HepG2 (cell line): ENCODE data around the gene COL18A1. TPM values are rescaled to one million over a fixed set of nuclear protein-coding genes. Genes with fewer than 3 reads are reported as not detected.

Experiments used
- ATRX ChIP-seq: sonication (generic); formaldehyde crosslinking; IDR thresholded peaks from 2 replicates; pipeline ENCODE4 v1.4.0; 2020; ENCODE audit warnings: missing genetic modification reagents, borderline replicate concordance
- FOXM1 ChIP-seq: sonication (generic); formaldehyde crosslinking; IDR thresholded peaks from 2 replicates; pipeline ENCODE4 v1.5.0; 2020; ENCODE audit warnings: missing genetic modification reagents
- MED1 ChIP-seq: sonication (generic); formaldehyde crosslinking; IDR thresholded peaks from 2 replicates; pipeline ENCODE4 v1.4.0; 2020; ENCODE audit warnings: missing genetic modification reagents
- MTERF4 ChIP-seq: sonication (generic); formaldehyde crosslinking; IDR thresholded peaks from 2 replicates; pipeline ENCODE4 v1.8.0; 2023; ENCODE audit warnings: mild to moderate bottlenecking, missing genetic modification reagents
- TOE1 ChIP-seq: sonication (generic); formaldehyde crosslinking; IDR thresholded peaks from 2 replicates; pipeline ENCODE4 v1.4.0; 2020; ENCODE audit warnings: mild to moderate bottlenecking, missing genetic modification reagents
- ZBTB4 ChIP-seq: sonication (generic); formaldehyde crosslinking; IDR thresholded peaks from 2 replicates; pipeline ENCODE4 v1.4.0; 2020; ENCODE audit warnings: missing genetic modification reagents, mild to moderate bottlenecking, borderline replicate concordance
- ZFP1 ChIP-seq: IDR thresholded peaks from 2 replicates; pipeline ENCODE4 v1.6.1; 2016
- ZFY ChIP-seq: sonication (generic); formaldehyde crosslinking; IDR thresholded peaks from 2 replicates; pipeline ENCODE4 v1.4.0; 2020; ENCODE audit warnings: missing genetic modification reagents
- ZIK1 ChIP-seq: sonication (generic); formaldehyde crosslinking; IDR thresholded peaks from 2 replicates; pipeline ENCODE4 v1.5.0; 2020; ENCODE audit warnings: mild to moderate bottlenecking, low read depth, missing genetic modification reagents, borderline replicate concordance
- ZNF234 ChIP-seq: sonication (generic); formaldehyde crosslinking; conservative IDR thresholded peaks from 2 replicates; pipeline ENCODE4 v1.5.1; 2020; ENCODE audit warnings: mild to moderate bottlenecking, missing genetic modification reagents
- ZNF350 ChIP-seq: sonication (generic); formaldehyde crosslinking; IDR thresholded peaks from 2 replicates; pipeline ENCODE4 v1.4.0; 2020; ENCODE audit warnings: mild to moderate bottlenecking, low read depth, missing genetic modification reagents, borderline replicate concordance
- ZNF354B ChIP-seq: sonication (generic); formaldehyde crosslinking; IDR thresholded peaks from 2 replicates; pipeline ENCODE4 v1.8.0; 2022; ENCODE audit warnings: mild to moderate bottlenecking, missing genetic modification reagents
- ZNF580 ChIP-seq: IDR thresholded peaks from 2 replicates; pipeline ENCODE4 v1.6.1; 2016; ENCODE audit warnings: low read depth, borderline replicate concordance
- ZNF746 ChIP-seq: sonication (generic); formaldehyde crosslinking; IDR thresholded peaks from 2 replicates; pipeline ENCODE4 v1.8.0; 2022; ENCODE audit warnings: mild to moderate bottlenecking, missing genetic modification reagents
- ZSCAN21 ChIP-seq: sonication (generic); formaldehyde crosslinking; IDR thresholded peaks from 2 replicates; pipeline ENCODE4 v1.8.0; 2022; ENCODE audit warnings: mild to moderate bottlenecking, missing genetic modification reagents, moderate library complexity, borderline replicate concordance
- polyA plus RNA-seq, 8 experiments: library from polyadenylated mRNA; depleted of rRNA in 3 of 8; stranded (reverse) in 7 of 8; unstranded in 1 of 8; fragments of >200 nt; fragmentation: Illumina TruSeq in 4 of 8; extraction: Trizol in 4 of 8; gene quantifications; 2 replicates each; pipeline versions ENCODE4 v1.2.1 to v1.2.3, GENCODE V29; 2011 to 2016; ENCODE audit warnings: low read depth in 4 of 8, missing spikeins in 1 of 8, mixed read lengths in 1 of 8; ENCODE audit not compliant: insufficient read depth in 1 of 8
- total RNA-seq, 5 experiments: library from RNA; depleted of rRNA; stranded (reverse); fragments of >200 nt; fragmentation: Illumina TruSeq; extraction: Trizol; gene quantifications; 2 replicates each; pipeline ENCODE4 v1.2.3, GENCODE V29; 2016; ENCODE audit warnings: low read depth in 1 of 5
- TF ChIP-seq, protein P1 (sequence below): sonication (generic); formaldehyde crosslinking; IDR thresholded peaks from 2 replicates; pipeline ENCODE4 v1.4.0; 2020; ENCODE audit warnings: missing genetic modification reagents
- TF ChIP-seq, protein P2 (sequence below): sonication (generic); formaldehyde crosslinking; IDR thresholded peaks from 2 replicates; pipeline ENCODE4 v1.4.0; 2020; ENCODE audit warnings: missing genetic modification reagents, mild to moderate bottlenecking, borderline replicate concordance

Gene COL18A1
- total and polyA plus RNA-seq, 2 of the 13 experiments (the other 11 are each of a cell fraction or from before 2014, with no cell fraction given) = 79.0 to 102 TPM

GRCh38 chr21:45541221-45542039 is 136.5 kb downstream of the COL18A1 start (continued):
- TF ChIP-seq ZSCAN21 (CRISPR knock-in tag) (no peak), ZFP1 (CRISPR knock-in tag) (no peak), ZNF234 (CRISPR knock-in tag) (no peak), TOE1 (no peak), ZNF746 (no peak), MTERF4 (CRISPR knock-in tag) (peak; percentile 77; the same call in 1 of the 2 replicates), MED1 (CRISPR knock-in tag) (no peak; the same call in 1 of the 2 replicates), FOXM1 (CRISPR knock-in tag) (no peak), ZNF354B (CRISPR knock-in tag) (no peak), ZNF350 (CRISPR knock-in tag) (no peak), ATRX (no peak), ZBTB4 (CRISPR knock-in tag) (no peak), ZFY (CRISPR knock-in tag) (peak; percentile 62; the same call in 1 of the 2 replicates), ZNF580 (CRISPR knock-in tag) (no peak), ZIK1 (CRISPR knock-in tag) (no peak)
- TF ChIP-seq, protein P1, sequence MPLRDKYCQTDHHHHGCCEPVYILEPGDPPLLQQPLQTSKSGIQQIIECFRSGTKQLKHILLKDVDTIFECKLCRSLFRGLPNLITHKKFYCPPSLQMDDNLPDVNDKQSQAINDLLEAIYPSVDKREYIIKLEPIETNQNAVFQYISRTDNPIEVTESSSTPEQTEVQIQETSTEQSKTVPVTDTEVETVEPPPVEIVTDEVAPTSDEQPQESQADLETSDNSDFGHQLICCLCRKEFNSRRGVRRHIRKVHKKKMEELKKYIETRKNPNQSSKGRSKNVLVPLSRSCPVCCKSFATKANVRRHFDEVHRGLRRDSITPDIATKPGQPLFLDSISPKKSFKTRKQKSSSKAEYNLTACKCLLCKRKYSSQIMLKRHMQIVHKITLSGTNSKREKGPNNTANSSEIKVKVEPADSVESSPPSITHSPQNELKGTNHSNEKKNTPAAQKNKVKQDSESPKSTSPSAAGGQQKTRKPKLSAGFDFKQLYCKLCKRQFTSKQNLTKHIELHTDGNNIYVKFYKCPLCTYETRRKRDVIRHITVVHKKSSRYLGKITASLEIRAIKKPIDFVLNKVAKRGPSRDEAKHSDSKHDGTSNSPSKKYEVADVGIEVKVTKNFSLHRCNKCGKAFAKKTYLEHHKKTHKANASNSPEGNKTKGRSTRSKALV (CRISPR knock-in tag) = no peak
- TF ChIP-seq, protein P2, sequence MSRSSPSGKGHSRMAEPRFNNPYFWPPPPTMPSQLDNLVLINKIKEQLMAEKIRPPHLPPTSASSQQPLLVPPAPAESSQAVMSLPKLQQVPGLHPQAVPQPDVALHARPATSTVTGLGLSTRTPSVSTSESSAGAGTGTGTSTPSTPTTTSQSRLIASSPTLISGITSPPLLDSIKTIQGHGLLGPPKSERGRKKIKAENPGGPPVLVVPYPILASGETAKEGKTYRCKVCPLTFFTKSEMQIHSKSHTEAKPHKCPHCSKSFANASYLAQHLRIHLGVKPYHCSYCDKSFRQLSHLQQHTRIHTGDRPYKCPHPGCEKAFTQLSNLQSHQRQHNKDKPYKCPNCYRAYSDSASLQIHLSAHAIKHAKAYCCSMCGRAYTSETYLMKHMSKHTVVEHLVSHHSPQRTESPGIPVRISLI (CRISPR knock-in tag) = no peak
